ENCODE data around the gene SYNDIG1.

DNA sequence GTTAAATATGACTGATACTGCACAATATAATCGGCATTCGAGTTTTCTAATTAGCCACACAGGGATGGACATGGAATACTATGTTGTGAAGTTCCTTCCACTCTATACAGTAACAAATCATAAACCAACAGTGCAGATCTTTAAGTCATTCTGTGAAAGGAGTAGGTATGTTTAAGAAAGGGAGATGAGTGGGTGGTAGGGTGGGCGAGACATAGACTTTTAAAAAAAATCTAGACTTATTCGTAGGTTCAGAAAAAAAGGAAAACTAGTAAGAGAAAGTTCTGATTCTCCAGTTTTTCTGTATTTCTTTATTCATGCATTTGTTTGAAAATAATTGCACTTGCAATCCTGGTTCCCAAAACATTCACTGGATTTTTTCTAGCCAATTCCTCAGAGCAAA lies 61.8 kb downstream of the SYNDIG1 start:
- no peak for TF ChIP-seq EZH2phosphoT487 (IDR thresholded peaks at IDR 0.05; ENCODE audit: borderline replicate concordance, low read length)
- no peak for TF ChIP-seq CTCF (conservative IDR thresholded peaks at IDR 0.05; ENCODE audit: low read depth, low read length)

All from PC-3 (cell line).